ENCODE data around the gene MMP14.
A peak's percentile ranks its signal among the peaks of the same experiment; 100 is the strongest.

The MMP14 gene

GRCh38 chr14:22861651-22862050 lies 25.3 kb downstream of the MMP14 start:
- DNase-seq, result no peak

GRCh38 chr14:22864979-22865378 lies 28.6 kb downstream of the MMP14 start:
- DNase-seq, result no peak

GRCh38 chr14:22865424-22866405 lies 29.3 kb downstream of the MMP14 start:
- no peak for DNase-seq

- DNase-seq, result no peak
These were observed 30.5 kb downstream of the MMP14 start for GRCh38 chr14:22866874-22867273.

- no peak for DNase-seq
These were observed 34.4 kb downstream of the MMP14 start for GRCh38 chr14:22870811-22871223.

GRCh38 chr14:22871224-22872032 lies 35.0 kb downstream of the MMP14 start, which contains the start of gene LRP10:
TSS of gene LRP10 (plus strand) at chr14:22871740. CDS start at chr14:22872304, 564 bp downstream.
- DNase-seq, result peak; percentile 87

GRCh38 chr14:22872033-22872832 lies 35.8 kb downstream of the MMP14 start:
- DNase-seq, result peak; percentile 63

GRCh38 chr14:22872833-22873520 lies 36.6 kb downstream of the MMP14 start:
- DNase-seq, result no peak

- DNase-seq, result no peak
These were observed 38.8 kb downstream of the MMP14 start for GRCh38 chr14:22875003-22875747.

GRCh38 chr14:22875748-22876319 lies 39.4 kb downstream of the MMP14 start:
- DNase-seq, result no peak

- no peak for DNase-seq
These were observed 40.7 kb downstream of the MMP14 start for GRCh38 chr14:22877000-22877501.

- no peak for DNase-seq
These were observed 42.2 kb downstream of the MMP14 start for GRCh38 chr14:22878271-22879246.

- no peak for DNase-seq
These were observed 45.7 kb downstream of the MMP14 start for GRCh38 chr14:22882064-22882463.

- no peak for DNase-seq
These were observed 46.3 kb downstream of the MMP14 start for GRCh38 chr14:22882529-22883172.

GRCh38 chr14:22883173-22883976 lies 47.0 kb downstream of the MMP14 start, which contains the start of gene REM2:
TSS of gene REM2 (plus strand) at chr14:22883222. CDS start at chr14:22883288, 66 bp downstream.
- DNase-seq, result no peak

- DNase-seq, result no peak
These were observed 47.8 kb downstream of the MMP14 start for GRCh38 chr14:22884076-22884737.
